GM21423 (cell line): ENCODE results near the gene SREBF1.

Source experiments
- ATAC-seq: cut with Tn5 transposase; IDR thresholded peaks from one replicate; pipeline ENCODE4 v1.9.1; 2021; ENCODE audit warnings: mild to moderate bottlenecking, moderate library complexity; ENCODE audit not compliant: unreplicated experiment

The SREBF1 gene

DNA sequence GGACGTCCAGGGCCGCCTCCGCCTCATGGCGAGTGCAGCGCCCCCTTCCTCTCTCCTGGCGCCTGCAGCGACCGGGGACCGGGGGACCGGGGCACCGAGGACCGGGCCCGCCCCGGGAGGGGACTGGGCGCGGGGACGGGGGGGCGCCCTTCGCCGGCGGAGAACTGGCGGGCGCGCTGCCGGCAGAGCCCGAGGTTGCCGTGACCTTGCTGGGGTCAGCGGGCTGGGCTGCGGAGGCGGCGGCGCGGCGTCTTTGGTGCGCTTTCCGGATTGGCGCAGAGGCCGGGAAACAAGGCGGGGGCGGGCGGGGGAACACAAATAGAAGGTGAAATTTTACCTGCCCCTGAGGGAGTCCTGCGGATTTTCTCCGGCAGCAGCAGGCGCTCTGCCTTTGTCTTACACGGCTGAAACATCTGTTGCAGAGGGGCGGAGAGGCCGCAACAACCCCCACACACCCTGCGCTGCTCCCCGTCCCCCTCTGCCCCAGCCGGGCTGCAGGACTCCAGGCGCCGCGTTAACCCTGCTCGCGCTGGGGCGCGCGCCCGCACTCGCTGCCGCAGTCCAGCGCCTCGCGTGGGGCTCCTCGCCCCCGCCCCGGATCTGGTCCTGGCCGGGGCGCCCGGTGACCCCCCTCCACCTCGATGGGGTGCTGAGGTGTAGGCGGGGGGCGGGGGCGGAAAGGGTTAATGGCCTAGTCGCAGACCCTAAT, 53.5 kb downstream of the SREBF1 start:
- peak; percentile 38 for ATAC-seq

DNA sequence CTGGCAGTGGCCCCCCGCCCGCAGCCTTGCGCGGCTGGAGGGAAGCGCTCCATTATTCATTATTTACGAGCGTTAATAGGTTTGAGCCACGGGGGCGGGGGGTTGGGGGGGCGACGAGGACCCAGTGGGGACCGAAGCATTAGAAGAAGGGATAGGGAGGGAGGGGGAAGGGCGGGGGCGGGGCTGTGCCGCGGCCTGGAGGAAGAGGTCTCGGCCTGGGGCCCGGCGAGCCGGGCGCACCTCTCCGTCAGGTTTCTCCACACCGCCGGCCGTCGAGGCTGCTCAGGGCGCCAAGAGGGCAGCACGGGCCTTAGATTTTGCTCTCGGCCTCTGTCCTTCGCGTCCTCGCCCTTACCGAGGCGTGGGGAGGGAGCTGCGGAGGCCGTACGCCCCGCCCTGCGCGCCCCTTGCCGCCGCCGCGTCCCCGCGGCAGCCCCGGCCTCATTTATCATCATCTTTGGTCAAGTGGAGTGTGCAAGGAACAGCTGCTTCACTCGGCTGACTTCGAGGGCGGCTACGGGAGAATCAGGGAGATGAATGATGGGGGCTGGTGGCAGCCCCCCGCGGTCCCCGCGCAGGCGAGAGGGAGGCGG, 54.2 kb downstream of the SREBF1 start:
- ATAC-seq, result peak; percentile 3

DNA sequence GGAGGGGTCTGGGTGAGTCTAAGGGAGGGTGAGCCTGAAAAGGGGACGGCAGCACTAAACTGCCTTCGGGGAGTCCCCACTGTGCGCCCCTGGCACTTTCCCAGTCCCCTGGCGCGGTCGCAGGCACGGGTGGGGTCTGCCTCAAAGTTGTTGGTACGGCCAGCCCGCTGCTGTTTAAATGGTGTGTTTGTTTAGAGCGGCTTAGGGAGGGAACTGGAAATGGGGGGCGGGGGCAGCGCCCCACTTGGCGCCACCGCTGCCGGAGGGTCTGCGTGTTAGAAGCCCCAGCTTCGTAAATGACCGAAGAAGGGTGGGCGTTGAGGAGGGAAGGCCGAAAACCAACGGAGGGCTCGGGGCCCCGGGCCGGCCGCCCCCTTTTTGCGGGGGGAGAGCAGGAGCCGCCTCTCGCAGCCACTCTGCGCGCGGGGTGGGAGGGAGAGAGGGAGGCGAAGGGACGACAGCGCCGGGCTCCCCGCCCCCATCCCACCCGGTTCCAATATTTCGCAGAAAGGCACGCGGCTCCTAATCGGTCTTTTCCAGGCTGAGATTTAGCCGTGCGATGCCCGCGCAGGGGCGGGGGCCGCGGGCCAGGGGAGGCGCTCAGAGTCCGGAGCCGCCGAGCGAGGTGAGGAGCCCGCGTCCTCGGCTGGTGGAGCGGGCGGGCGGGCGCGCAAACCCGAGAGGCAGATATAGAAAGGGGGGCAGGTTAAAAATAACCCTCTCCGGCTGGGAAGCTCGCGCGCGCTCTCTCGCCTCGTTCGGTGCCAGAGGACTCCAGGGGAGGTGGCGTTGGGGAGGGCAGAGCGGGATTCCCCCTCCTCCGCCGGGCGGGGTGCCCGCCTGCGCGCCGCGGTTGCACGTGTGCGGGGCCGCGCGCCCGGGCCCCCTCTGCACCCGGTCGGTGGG, 54.9 kb downstream of the SREBF1 start:
- ATAC-seq, result no peak

DNA sequence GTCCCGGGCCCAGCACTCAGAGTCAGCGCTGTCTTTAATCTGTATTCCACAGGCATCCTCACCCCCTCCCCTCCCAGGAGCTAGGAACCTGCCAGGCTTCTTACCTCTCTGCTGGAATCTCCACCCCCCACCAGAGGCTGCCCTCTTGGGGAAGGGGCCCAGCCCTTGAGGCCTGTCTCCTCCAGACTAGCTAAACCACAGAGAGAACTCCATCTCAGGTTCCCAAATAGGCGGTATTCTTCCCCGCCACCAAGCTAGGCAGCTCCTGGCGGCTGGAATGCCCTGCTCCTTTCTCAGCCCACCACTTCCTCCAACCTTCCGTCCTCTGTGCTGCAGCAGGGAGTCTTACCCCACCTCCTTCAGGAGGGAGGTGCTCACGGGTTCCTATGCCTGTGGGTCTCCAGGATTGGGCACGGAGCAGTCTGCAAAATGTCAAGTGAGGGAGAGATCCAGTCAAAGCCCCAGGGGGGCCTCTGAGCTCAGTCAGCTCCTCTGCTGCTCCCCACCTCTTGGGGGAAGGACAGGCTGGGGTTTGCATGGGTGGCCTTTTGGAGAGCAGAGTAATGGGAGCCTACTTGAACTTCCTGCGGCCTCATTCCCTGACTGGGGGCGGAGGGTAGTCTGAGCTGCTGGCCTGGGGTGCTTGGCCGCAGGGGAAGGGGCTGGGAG, 55.7 kb downstream of the SREBF1 start:
- no peak for ATAC-seq

DNA sequence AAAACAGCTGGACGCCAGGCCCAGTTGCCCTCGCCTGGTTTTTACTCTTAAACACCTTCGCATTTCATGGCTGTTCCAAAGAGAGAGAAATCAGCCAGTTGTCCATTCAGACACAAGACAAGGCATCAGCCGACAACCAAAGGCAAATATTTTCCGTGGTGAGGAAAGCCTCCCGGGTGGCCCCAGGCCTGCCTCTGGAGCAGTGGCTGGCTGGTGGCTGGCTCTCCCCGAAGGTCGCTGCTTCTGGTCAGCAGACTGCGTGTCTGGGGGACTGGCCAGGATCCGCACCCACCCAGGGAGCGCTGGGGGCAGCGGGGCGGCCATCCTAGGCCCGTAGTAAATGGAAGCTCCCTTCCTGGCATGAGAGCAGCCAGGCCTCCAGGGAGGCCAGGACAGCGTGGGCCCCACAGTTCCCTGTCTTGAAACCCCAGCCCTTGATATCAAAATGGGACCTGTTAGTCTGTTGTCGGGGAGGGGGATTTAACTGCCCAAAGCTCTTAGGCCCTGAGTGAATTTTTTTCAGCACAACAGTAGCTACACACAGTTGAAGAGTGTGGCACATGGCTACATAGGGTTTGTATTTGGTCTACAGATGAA, 57.7 kb downstream of the SREBF1 start:
- no peak for ATAC-seq

DNA sequence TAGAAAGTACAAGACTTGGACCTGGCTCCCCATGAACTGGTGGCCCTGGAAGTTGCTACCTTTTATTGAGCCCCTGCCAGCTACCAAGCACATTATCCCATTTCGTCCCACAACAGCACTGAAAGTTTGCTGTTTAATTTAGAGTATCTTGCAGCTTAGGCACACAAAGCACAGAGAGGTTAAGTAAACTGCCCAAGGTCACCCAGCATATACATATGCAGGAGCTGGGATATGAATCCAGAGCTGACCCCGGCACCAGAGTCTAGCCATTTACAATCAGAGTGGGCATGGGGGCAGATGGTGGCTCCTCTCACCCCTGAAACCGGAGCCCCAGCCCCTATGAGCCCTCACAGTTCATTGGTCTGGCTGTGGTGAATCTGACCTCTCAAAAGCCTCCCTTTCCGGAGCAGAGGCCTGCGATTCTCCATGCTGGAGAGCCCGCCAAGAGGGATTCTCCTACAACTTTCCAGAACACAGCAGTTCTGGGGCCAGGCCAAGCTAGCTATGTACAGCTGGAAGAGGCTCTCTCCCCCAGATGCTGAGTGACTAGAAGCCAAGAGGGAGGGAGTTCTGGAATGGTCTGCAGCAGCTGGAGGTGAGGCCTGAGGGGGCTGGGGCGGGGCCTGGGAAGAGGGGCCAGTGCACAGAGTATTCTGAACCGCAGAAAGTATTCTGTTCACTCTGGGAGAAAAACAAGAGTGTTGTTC, 58.3 kb downstream of the SREBF1 start:
- ATAC-seq, result no peak

DNA sequence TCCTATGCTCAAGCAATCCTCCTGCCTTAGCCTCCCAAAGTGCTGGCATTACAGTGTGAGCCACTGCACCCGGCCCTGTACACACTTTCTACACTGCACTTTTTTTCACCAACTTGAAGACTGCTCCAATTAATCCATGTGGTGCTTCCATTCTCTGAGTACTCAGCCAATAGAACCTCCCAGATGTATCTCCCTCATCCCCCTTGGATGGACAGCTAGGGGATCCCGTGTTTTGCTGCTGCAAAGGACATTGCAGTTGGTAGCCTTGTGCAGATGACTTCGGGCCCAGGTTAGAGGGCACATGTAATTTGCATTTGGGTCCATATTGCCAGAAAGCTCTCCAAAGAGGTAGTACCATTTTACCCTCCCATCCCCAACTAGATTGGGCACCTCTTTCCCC, 59.9 kb downstream of the SREBF1 start:
- no peak for ATAC-seq

DNA sequence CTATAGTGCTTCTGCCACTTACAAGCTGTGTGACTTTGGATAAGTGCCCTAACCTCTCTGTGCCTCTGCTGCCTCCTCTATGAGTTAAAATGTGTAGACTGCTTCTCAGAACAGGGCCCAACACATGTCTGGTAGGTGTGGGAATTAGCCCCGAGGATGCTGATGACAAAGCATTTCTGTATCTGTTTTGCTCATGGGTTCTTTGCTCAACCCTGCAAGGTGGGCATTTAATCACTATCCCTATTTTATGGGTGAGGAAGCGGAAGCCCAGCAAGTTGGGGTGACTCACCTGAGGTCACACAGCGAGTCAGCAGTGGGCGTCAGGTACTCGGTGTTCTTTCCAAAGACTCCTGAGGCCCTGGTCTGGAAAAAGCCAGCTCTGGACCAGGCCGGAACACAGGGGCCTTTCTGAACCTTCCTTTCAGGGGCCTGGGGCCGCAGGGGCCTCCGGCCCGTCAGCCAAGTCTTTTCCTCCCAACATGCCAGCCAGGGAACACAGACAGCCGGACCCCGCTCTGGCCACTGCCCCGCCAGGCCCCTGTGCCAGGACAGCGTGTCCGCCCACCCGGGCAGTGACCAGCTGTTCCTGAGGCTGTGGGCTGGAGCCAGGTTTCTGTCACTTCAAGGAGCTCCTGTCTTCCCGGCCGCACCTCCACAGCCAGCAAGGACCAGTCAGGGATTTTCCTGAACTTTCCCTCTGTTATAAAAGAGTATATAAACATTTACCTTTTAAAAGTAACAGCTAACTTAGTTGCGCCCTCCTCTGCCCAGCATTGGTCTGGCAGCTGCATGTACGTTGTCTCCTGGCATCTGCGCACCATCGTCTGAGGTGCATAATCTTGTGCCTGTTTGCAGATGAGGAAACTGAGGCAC, 62.5 kb downstream of the SREBF1 start:
- no peak for ATAC-seq

DNA sequence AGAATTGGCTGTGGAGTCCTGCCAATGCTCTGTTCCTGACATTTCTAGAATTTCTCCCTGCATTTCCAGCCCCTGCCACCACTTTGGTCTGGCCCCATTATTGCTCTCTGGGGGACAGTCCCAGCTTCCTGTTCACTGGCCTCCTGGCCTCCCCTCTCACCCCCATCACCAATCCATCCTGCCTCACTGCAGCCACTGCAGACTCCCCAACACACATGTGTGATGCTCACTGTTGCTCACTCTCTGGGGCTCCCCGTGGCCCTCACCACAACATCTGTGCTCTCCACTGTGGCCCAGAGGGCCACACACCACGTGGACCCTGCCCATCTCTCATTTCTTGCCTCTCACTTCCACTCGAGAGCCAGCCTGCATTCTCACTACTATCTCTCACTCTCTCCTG, 64.6 kb downstream of the SREBF1 start:
- no peak for ATAC-seq

DNA sequence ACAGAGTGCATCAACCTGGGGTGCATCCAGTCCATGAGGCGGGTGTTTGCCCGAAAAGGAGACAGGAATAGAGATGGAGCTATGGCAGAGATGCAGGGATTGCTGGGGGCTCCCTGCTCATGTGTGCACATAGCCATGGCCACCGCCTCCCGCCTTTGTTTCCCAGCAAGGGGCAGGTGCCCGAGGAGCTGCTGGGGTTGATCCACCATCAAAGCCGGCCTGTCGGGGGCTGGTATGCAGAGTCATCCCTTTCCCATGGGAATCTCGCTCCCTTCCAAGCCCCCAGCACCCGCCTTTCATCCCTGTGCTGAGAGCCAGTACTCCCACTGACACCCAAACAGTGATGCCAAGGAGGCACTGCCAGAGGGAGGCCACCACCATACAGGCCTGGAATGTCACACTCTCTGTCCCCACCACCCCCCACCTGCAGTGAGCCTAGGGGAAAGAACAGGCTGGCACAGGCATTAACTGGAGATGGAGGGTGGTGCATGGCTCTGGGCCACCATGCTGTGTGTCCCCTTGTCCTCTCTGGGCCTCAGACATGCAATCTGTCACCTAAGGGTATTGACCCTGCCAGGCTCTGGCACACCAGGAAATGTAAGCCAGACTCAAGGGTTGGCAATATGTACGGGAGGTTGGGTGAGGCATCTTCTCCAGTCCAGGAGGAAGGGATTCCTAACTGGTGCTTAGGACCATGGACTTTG, 65.1 kb downstream of the SREBF1 start:
- no peak for ATAC-seq

DNA sequence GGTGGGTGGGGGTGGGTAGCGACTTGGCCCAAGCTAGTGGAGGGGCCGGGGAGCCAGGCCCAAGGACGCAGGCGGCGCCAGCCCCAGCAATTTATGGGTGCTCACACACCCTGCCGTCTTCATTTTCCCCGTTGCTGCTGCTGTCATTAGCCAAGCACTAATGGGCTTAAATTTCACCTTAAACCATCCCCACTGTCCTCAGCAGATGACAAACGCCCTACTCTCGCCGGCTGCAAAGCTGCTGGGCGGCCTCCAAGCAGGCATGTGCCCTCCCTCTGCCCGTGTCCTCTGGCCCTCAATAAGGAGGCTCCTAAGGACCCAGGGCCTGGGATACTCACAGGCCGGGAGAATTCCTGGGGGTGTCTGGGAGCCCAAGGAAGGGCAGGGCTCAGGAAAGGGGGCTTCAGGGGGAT, 66.1 kb downstream of the SREBF1 start:
- ATAC-seq, result no peak

DNA sequence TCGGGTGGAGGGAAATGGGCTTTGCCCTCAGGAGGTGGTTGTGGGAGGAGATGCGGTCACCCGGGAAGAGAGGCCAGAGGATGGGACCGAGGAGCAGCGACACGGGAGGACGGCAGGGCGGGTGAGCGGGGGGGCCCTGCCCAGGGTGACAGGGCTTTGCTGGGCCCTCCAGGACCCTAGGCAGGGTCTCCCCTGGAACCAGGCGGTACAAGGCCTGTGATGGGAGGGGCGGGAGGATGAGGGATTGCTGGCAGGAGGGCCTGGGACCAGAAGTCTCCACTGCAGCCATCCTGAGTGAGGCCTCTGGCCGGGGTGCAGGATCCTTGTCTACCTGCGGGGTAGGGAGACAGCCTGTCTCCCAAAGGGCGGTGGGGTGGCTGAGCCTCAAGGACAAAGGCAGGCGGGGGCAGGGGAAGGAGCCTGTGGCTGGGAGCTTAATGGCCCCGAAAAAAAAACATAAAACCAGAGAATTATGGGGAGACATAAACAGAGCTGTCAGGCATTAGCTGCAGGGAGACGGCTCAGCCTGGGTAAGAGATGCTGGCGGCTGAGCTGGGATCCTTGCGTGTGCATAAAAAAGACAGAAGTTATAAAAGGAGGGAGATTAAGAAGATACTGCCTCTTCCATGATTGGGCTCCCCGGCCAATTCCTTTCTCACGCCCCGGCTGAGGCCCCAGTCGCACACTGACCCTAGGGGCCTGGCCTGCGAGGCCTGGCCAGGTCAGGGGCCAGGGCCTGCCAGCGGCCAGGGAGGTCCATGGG, 66.7 kb downstream of the SREBF1 start:
- ATAC-seq, result no peak

DNA sequence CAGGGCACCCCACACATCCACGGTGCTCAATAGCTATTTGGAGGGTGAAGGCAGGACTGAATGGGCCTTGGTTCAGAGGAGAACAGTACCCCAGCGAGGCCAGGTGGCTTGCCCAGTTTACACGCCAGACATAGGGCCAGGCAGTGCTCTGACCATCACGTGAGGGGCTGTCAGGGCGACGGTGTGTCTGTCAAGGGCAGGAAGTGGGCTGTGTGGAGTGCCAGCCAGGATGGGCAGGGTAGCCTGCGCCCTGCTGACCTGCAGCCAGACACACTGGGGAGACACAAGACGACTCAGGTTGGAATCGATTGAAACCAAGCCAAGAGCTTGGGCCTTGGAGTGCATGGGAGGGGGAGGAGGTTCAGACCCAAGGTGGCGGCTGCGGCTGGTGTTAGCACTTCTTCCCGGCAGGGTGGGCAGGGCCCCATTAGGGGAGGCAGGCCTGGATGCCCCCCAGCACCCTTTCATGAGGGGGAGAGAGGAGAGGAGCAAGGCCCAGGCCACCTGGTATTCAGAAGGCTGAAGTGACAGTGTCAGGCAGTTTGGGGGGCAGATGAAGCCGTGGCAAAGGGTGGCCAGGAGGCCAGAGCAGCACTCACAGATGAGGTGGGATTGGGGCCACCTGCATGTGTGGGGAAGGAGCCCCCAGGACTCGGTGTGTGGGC, 68.2 kb downstream of the SREBF1 start:
- no peak for ATAC-seq

DNA sequence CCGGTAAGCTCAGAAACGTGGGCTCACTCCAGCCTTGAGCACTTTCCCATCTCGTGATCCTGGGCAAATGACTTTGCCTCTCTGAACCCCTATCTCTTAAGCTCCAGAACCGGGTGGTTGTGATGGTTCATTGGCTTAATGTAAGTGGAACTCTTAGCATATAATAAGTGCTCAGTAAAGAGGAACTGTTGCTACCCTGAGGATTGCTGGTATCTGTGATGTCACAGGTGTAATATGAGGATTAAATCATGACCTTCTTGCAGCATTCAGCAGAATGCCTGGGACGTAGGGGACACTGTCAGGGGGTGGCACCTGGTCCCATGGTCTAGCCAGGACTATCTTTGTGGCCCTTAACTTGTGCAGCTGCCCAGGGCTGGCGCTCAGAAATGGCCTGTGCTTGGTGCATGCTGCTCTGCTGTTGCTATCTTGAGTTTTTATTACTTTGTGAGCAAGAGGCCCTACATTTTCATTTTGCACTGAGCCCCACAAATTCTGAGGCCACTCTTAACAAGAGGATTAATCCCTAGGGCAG, 68.8 kb downstream of the SREBF1 start:
- ATAC-seq, result no peak

DNA sequence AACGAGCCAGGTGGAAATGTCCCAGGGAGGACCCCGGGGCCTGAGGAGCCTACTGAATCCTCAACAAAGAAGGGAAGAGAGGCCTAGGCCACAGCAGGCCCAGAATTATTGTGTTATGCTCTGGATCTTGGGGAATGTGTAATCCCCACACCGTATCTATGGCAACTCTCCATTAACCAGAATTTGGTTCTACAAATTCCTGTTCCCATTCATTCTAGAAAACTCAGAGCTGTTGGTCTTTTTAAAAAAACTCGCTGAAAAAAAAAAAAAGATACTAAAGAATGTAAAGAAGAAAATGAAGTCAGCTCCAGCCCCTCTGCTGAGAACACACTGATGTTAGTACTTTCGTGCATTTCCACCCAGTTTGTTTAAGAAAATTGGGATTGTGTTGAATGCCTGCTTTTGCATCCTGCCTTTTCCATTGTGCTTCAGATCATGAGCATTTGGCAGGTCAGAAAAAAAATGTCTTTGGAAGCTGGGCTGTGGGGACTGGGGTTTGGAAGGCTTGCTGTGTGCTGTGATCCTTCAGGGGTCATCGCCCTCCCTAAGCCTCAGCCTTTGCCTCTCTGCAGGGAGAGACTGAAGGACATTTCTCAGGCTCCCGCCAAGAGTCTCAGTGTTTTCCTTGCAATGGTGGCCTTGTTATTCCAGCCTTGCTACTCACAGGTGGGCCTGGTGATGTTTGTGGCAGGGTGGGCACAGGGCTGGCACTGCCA, 69.5 kb downstream of the SREBF1 start:
- ATAC-seq, result no peak

DNA sequence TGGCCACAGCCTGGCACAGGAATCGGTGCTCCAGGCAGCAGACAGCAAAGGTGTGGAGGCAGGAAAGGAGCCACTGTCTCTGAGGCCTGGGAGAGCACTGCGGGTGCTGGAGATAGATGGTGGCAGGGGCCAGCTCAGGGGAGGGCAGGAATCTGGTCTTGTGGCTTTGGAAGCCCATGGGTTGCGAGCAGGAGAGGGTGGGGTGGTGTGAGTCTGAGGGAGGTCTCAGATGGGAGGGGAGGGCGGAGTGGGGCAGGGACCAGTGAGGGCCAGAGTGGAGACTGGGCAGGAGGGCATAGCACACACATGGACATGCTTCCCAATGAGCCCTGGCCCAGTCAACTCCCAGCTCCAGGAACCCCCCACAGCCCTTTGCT, 70.1 kb downstream of the SREBF1 start:
- ATAC-seq, result no peak
